ENCODE data around the gene JUNB. TPM values are rescaled to one million over a fixed set of nuclear protein-coding genes. Genes with fewer than 3 reads are reported as not detected.
"Not testable (repeated sequence)": the region's sequence is repeated elsewhere in the genome, so short reads cannot be mapped to it uniquely, and the experiment has no call there.

JUNB gene
- total RNA-seq, 2 donors from 2014 or later: 574 to 618 TPM

GRCh38 chr19:12796146-12797071 lies 5.1 kb downstream of the JUNB start:
- Mint-ChIP-seq H3K36me3 (ENCODE audit: insufficient read depth in 2 of 2) (peaks cover 5 to 14% of the 10 kb centered on the region in 2 donors), H3K27ac (peak overlapping the region; percentile 43)

GRCh38 chr19:12797141-12797587 lies 5.9 kb downstream of the JUNB start:
- Mint-ChIP-seq H3K4me1 (ENCODE audit: low read depth) (peaks cover 47% of the 10 kb centered on the region), H3K27me3 (ENCODE audit: low read depth) (no peaks in the 10 kb centered on the region)
- DNase-seq: no peak

More at GRCh38 chr19:12796146-12797071, 5.1 kb downstream of the JUNB start:
- no peaks in the 10 kb centered on the region for H3K27me3 Mint-ChIP-seq (ENCODE audit: low read depth)
- DNase-seq (peak; percentile 76 to 79), ATAC-seq (replicated peaks in 1 of 2) (peak in 1 of 2 donors; percentile 7)
- H3K4me1 Mint-ChIP-seq (ENCODE audit: low read depth): peaks cover 45% of the 10 kb centered on the region
- peak overlapping the region; percentile 87 to 94 for H3K4me3 Mint-ChIP-seq
- H3K9me3 Mint-ChIP-seq: no peaks in the 10 kb centered on the region

GRCh38 chr19:12797607-12798006 lies 6.3 kb downstream of the JUNB start:
- not testable (repeated sequence) for DNase-seq; H3K4me3 Mint-ChIP-seq; H3K27me3 Mint-ChIP-seq (ENCODE audit: low read depth); ATAC-seq (replicated peaks in 1 of 2); H3K9me3 Mint-ChIP-seq
- Mint-ChIP-seq H3K36me3 (ENCODE audit: insufficient read depth in 2 of 2) (peaks cover 5 to 11% of the 10 kb centered on the region in 2 donors), H3K4me1 (ENCODE audit: low read depth) (peaks cover 51% of the 10 kb centered on the region), H3K27ac (peak overlapping the region; percentile 68)

More at GRCh38 chr19:12797141-12797587, 5.9 kb downstream of the JUNB start:
- no peak overlapping the region for H3K27ac Mint-ChIP-seq
- no peak overlapping the region for H3K4me3 Mint-ChIP-seq
- no peak for ATAC-seq (replicated peaks in 1 of 2)
- H3K36me3 Mint-ChIP-seq (ENCODE audit: insufficient read depth in 2 of 2): peaks cover 5 to 11% of the 10 kb centered on the region in 2 donors
- H3K9me3 Mint-ChIP-seq: no peaks in the 10 kb centered on the region

- ATAC-seq (replicated peaks in 1 of 2) (no peak), DNase-seq (no peak)
- Mint-ChIP-seq H3K27me3 (ENCODE audit: low read depth) (no peaks in the 10 kb centered on the region), H3K27ac (no peak overlapping the region), H3K4me1 (ENCODE audit: low read depth) (peaks cover 43% of the 10 kb centered on the region), H3K9me3 (no peaks in the 10 kb centered on the region), H3K4me3 (peak overlapping the region; percentile 94), H3K36me3 (ENCODE audit: insufficient read depth in 2 of 2) (peaks cover 1 to 5% of the 10 kb centered on the region in 2 donors)
Measured at GRCh38 chr19:12799742-12800465, 8.6 kb downstream of the JUNB start.

GRCh38 chr19:12800466-12800770 lies 9.1 kb downstream of the JUNB start:
- DNase-seq (no peak), ATAC-seq (replicated peaks in 1 of 2) (no peak)
- Mint-ChIP-seq H3K27me3 (ENCODE audit: low read depth) (no peaks in the 10 kb centered on the region), H3K36me3 (ENCODE audit: insufficient read depth in 2 of 2) (peaks cover 1 to 5% of the 10 kb centered on the region in 2 donors), H3K9me3 (no peaks in the 10 kb centered on the region), H3K4me1 (ENCODE audit: low read depth) (peaks cover 42% of the 10 kb centered on the region), H3K4me3 (peak overlapping the region; percentile 94), H3K27ac (peak overlapping the region; percentile 68)

GRCh38 chr19:12800923-12801465 lies 9.7 kb downstream of the JUNB start:
- peaks cover 1 to 5% of the 10 kb centered on the region in 2 donors for H3K36me3 Mint-ChIP-seq (ENCODE audit: insufficient read depth in 2 of 2)
- ATAC-seq (replicated peaks in 1 of 2): peak; percentile 31 to 32
- peak overlapping the region; percentile 87 for H3K27ac Mint-ChIP-seq
- peak overlapping the region; percentile 94 for H3K4me3 Mint-ChIP-seq
- H3K27me3 Mint-ChIP-seq (ENCODE audit: low read depth): no peaks in the 10 kb centered on the region
- peaks cover 41% of the 10 kb centered on the region for H3K4me1 Mint-ChIP-seq (ENCODE audit: low read depth)
- H3K9me3 Mint-ChIP-seq: no peaks in the 10 kb centered on the region
- peak; percentile 35 to 47 for DNase-seq

- DNase-seq (peak; percentile 88 to 90), ATAC-seq (replicated peaks in 1 of 2) (peak; percentile 70 to 71)
- Mint-ChIP-seq H3K4me1 (ENCODE audit: low read depth) (peaks cover 41% of the 10 kb centered on the region), H3K4me3 (peak within 1 kb of the TSS; percentile 94), H3K27me3 (ENCODE audit: low read depth) (no peaks in the 10 kb centered on the region), H3K9me3 (no peaks in the 10 kb centered on the region), H3K27ac (peak within 1 kb of the TSS; percentile 87), H3K36me3 (ENCODE audit: insufficient read depth in 2 of 2) (peaks cover 1 to 7% of the 10 kb centered on the region in 2 donors)
Measured at GRCh38 chr19:12801466-12802266, 10.4 kb downstream of the JUNB start, which contains the start of the genes PRDX2 and THSD8. Gene PRDX2, minus strand, starts transcription at chr19:12801800. Its CDS starts 539 bp downstream, at chr19:12801261. Gene THSD8, plus strand, starts transcription at chr19:12802069. Its CDS starts 3 bp downstream, at chr19:12802072.

GRCh38 chr19:12802267-12803106 lies 11.2 kb downstream of the JUNB start:
- H3K4me1 Mint-ChIP-seq (ENCODE audit: low read depth): peaks cover 47% of the 10 kb centered on the region
- ATAC-seq (replicated peaks in 1 of 2) (no peak), DNase-seq (no peak)
- H3K4me3 Mint-ChIP-seq: peak overlapping the region; percentile 94
- peaks cover 1 to 10% of the 10 kb centered on the region in 2 donors for H3K36me3 Mint-ChIP-seq (ENCODE audit: insufficient read depth in 2 of 2)
- no peaks in the 10 kb centered on the region for H3K27me3 Mint-ChIP-seq (ENCODE audit: low read depth)
- H3K9me3 Mint-ChIP-seq: no peaks in the 10 kb centered on the region
- no peak overlapping the region for H3K27ac Mint-ChIP-seq

- ATAC-seq (replicated peaks in 1 of 2) (no peak), DNase-seq (no peak)
- no peak overlapping the region for H3K27ac Mint-ChIP-seq
- peaks cover 2 to 9% of the 10 kb centered on the region in 2 donors for H3K36me3 Mint-ChIP-seq (ENCODE audit: insufficient read depth in 2 of 2)
- H3K4me3 Mint-ChIP-seq: no peak overlapping the region
- H3K27me3 Mint-ChIP-seq (ENCODE audit: low read depth): no peaks in the 10 kb centered on the region
- peaks cover 52% of the 10 kb centered on the region for H3K4me1 Mint-ChIP-seq (ENCODE audit: low read depth)
- no peaks in the 10 kb centered on the region for H3K9me3 Mint-ChIP-seq
Measured at GRCh38 chr19:12804051-12804450, 12.8 kb downstream of the JUNB start.

- no peaks in the 10 kb centered on the region for H3K27me3 Mint-ChIP-seq (ENCODE audit: low read depth)
- H3K4me3 Mint-ChIP-seq: peak within 1 kb of the TSS; percentile 86 to 98
- peaks cover 2 to 7% of the 10 kb centered on the region in 2 donors for H3K36me3 Mint-ChIP-seq (ENCODE audit: insufficient read depth in 2 of 2)
- no peaks in the 10 kb centered on the region for H3K9me3 Mint-ChIP-seq
- DNase-seq: peak; percentile 92 to 93
- peak within 1 kb of the TSS; percentile 11 for H3K27ac Mint-ChIP-seq
- peaks cover 37% of the 10 kb centered on the region for H3K4me1 Mint-ChIP-seq (ENCODE audit: low read depth)
- peak; percentile 88 to 90 for ATAC-seq (replicated peaks in 1 of 2)
Measured at GRCh38 chr19:12806242-12807081, 15.2 kb downstream of the JUNB start, which contains the start of gene RNASEH2A. Gene RNASEH2A, plus strand, starts transcription at chr19:12806584. Its CDS starts 90 bp downstream, at chr19:12806674.

- Mint-ChIP-seq H3K4me1 (ENCODE audit: low read depth) (no peaks in the 10 kb centered on the region), H3K36me3 (ENCODE audit: insufficient read depth in 2 of 2) (peaks cover 0 to 11% of the 10 kb centered on the region in 2 donors), H3K9me3 (no peaks in the 10 kb centered on the region), H3K27me3 (ENCODE audit: low read depth) (no peaks in the 10 kb centered on the region), H3K27ac (no peak overlapping the region), H3K4me3 (no peak overlapping the region)
- no peak for DNase-seq
- no peak for ATAC-seq (replicated peaks in 1 of 2)
Measured at GRCh38 chr19:12815088-12815487, 23.8 kb downstream of the JUNB start.
